ENCODE results near the gene DLST.

- TF ChIP-seq CTCF (conservative IDR thresholded peaks at IDR 0.05 in 1 of 2, IDR thresholded peaks at IDR 0.05 in 1 of 2; ENCODE audit: extremely low read depth in 1 of 2, insufficient read depth in 1 of 2, low read depth in 1 of 2, low read length in 2 of 2) (peak; percentile 88 to 96), EZH2 (IDR thresholded peaks at IDR 0.05; ENCODE audit: borderline replicate concordance, low read length) (no peak)
Observed at GRCh38 chr14:74905595-74906142, 24.0 kb downstream of the DLST start.
